HepG2 (cell line): Measurements from ENCODE around the gene EPDR1. TPM values are rescaled to one million over a fixed set of nuclear protein-coding genes. Genes with fewer than 3 reads are reported as not detected.
A peak's percentile ranks its signal among the peaks of the same experiment; 100 is the strongest.

ENCODE experiments used
- ARNT2 ChIP-seq: sonication (generic); formaldehyde crosslinking; IDR thresholded peaks from 2 replicates; pipeline ENCODE4 v1.8.0; 2022; ENCODE audit warnings: mild to moderate bottlenecking, low read depth, missing genetic modification reagents, moderate library complexity
- BRCA1 ChIP-seq: sonication (generic); formaldehyde crosslinking; IDR thresholded peaks from 2 replicates; pipeline ENCODE4 v1.4.0; 2020; ENCODE audit warnings: missing genetic modification reagents
- CC2D1A ChIP-seq: sonication (generic); formaldehyde crosslinking; IDR thresholded peaks from 2 replicates; pipeline ENCODE4 v1.8.1; 2023; ENCODE audit warnings: mild to moderate bottlenecking, missing genetic modification reagents
- CERS6 ChIP-seq: sonication (generic); formaldehyde crosslinking; IDR thresholded peaks from 2 replicates; pipeline ENCODE4 v1.5.0; 2020; ENCODE audit warnings: missing genetic modification reagents
- GPN1 ChIP-seq: sonication (generic); formaldehyde crosslinking; IDR thresholded peaks from 2 replicates; pipeline ENCODE4 v1.5.1; 2020; ENCODE audit warnings: missing genetic modification reagents, borderline replicate concordance
- HOXA9 ChIP-seq: sonication (generic); formaldehyde crosslinking; IDR thresholded peaks from 2 replicates; pipeline ENCODE4 v1.8.1; 2022; ENCODE audit warnings: missing genetic modification reagents, mild to moderate bottlenecking, moderate library complexity, borderline replicate concordance
- MEIS2 ChIP-seq: sonication (generic); formaldehyde crosslinking; IDR thresholded peaks from 2 replicates; pipeline ENCODE4 v1.9.0; 2021; ENCODE audit warnings: mild to moderate bottlenecking, missing genetic modification reagents
- NCOA5 ChIP-seq: sonication (generic); formaldehyde crosslinking; IDR thresholded peaks from 2 replicates; pipeline ENCODE4 v1.4.0; 2020; ENCODE audit warnings: missing genetic modification reagents
- NFATC3 ChIP-seq: sonication (generic); formaldehyde crosslinking; IDR thresholded peaks from 2 replicates; pipeline ENCODE4 v1.5.1; 2020; ENCODE audit warnings: mild to moderate bottlenecking, missing genetic modification reagents
- NFYB ChIP-seq: sonication (generic); formaldehyde crosslinking; IDR thresholded peaks from 2 replicates; pipeline ENCODE4 v1.4.0; 2020; ENCODE audit warnings: missing genetic modification reagents
- RBM39 ChIP-seq: fragments of 200-400 bp; formaldehyde crosslinking; IDR thresholded peaks from one replicate; pipeline ENCODE4 v1.6.1; 2018; ENCODE audit warnings: antibody characterized with exemption, mild to moderate bottlenecking, low read depth, low read length; ENCODE audit not compliant: poor library complexity, severe bottlenecking
- REPIN1 ChIP-seq: sonication (generic); formaldehyde crosslinking; IDR thresholded peaks from 2 replicates; pipeline ENCODE4 v1.8.0; 2022; ENCODE audit warnings: missing genetic modification reagents, low read depth, mild to moderate bottlenecking, borderline replicate concordance
- SIX4 ChIP-seq: sonication (generic); formaldehyde crosslinking; IDR thresholded peaks from 2 replicates; pipeline ENCODE4 v1.4.0; 2020; ENCODE audit warnings: missing genetic modification reagents
- YEATS2 ChIP-seq: sonication (generic); formaldehyde crosslinking; IDR thresholded peaks from 2 replicates; pipeline ENCODE4 v1.4.0; 2020; ENCODE audit warnings: missing genetic modification reagents, borderline replicate concordance
- ZEB1 ChIP-seq: IDR thresholded peaks from 2 replicates; pipeline ENCODE4 v1.6.1; 2012; ENCODE audit warnings: mild to moderate bottlenecking, low read depth, inconsistent platforms; ENCODE audit not compliant: insufficient replicate concordance
- ZHX1 ChIP-seq: sonication (generic); formaldehyde crosslinking; IDR thresholded peaks from 2 replicates; pipeline ENCODE4 v1.8.1; 2022; ENCODE audit warnings: low read depth, mild to moderate bottlenecking, missing genetic modification reagents
- ZNF12 ChIP-seq: sonication (generic); formaldehyde crosslinking; IDR thresholded peaks from 2 replicates; pipeline ENCODE4 v1.5.0; 2020; ENCODE audit warnings: missing genetic modification reagents
- ZNF224 ChIP-seq: sonication (generic); formaldehyde crosslinking; IDR thresholded peaks from 2 replicates; pipeline ENCODE4 v1.5.0; 2020; ENCODE audit warnings: mild to moderate bottlenecking, missing genetic modification reagents
- ZNF557 ChIP-seq: sonication (generic); formaldehyde crosslinking; IDR thresholded peaks from 2 replicates; pipeline ENCODE4 v1.4.0; 2020; ENCODE audit warnings: missing genetic modification reagents
- ZNF563 ChIP-seq: sonication (generic); formaldehyde crosslinking; IDR thresholded peaks from 2 replicates; pipeline ENCODE4 v1.8.0; 2022; ENCODE audit warnings: mild to moderate bottlenecking, moderate library complexity, missing genetic modification reagents
- ZNF766 ChIP-seq: sonication (generic); formaldehyde crosslinking; IDR thresholded peaks from 2 replicates; pipeline ENCODE4 v1.5.0; 2020; ENCODE audit warnings: missing genetic modification reagents, borderline replicate concordance
- ZNF780A ChIP-seq: sonication (generic); formaldehyde crosslinking; IDR thresholded peaks from 2 replicates; pipeline ENCODE4 v1.8.0; 2022; ENCODE audit warnings: mild to moderate bottlenecking, missing genetic modification reagents, moderate library complexity
- polyA plus RNA-seq, 8 experiments: library from polyadenylated mRNA; depleted of rRNA in 3 of 8; stranded (reverse) in 7 of 8; unstranded in 1 of 8; fragments of >200 nt; fragmentation: Illumina TruSeq in 4 of 8; extraction: Trizol in 4 of 8; gene quantifications; 2 replicates each; pipeline versions ENCODE4 v1.2.1 to v1.2.3, GENCODE V29; 2011 to 2016; ENCODE audit warnings: low read depth in 4 of 8, missing spikeins in 1 of 8, mixed read lengths in 1 of 8; ENCODE audit not compliant: insufficient read depth in 1 of 8
- total RNA-seq, 5 experiments: library from RNA; depleted of rRNA; stranded (reverse); fragments of >200 nt; fragmentation: Illumina TruSeq; extraction: Trizol; gene quantifications; 2 replicates each; pipeline ENCODE4 v1.2.3, GENCODE V29; 2016; ENCODE audit warnings: low read depth in 1 of 5
- TF ChIP-seq, protein P1 (sequence below): sonication (generic); formaldehyde crosslinking; IDR thresholded peaks from 2 replicates; pipeline ENCODE4 v1.8.0; 2022; ENCODE audit warnings: mild to moderate bottlenecking, missing genetic modification reagents
- TF ChIP-seq, protein P2 (sequence below): sonication (generic); formaldehyde crosslinking; IDR thresholded peaks from 2 replicates; pipeline ENCODE4 v1.5.0; 2020; ENCODE audit warnings: missing genetic modification reagents, mild to moderate bottlenecking, borderline replicate concordance

EPDR1 gene
- total and polyA plus RNA-seq, 2 of the 13 experiments (the other 11 are each of a cell fraction or from before 2014, with no cell fraction given), result 38.3 to 50.2 TPM

DNA sequence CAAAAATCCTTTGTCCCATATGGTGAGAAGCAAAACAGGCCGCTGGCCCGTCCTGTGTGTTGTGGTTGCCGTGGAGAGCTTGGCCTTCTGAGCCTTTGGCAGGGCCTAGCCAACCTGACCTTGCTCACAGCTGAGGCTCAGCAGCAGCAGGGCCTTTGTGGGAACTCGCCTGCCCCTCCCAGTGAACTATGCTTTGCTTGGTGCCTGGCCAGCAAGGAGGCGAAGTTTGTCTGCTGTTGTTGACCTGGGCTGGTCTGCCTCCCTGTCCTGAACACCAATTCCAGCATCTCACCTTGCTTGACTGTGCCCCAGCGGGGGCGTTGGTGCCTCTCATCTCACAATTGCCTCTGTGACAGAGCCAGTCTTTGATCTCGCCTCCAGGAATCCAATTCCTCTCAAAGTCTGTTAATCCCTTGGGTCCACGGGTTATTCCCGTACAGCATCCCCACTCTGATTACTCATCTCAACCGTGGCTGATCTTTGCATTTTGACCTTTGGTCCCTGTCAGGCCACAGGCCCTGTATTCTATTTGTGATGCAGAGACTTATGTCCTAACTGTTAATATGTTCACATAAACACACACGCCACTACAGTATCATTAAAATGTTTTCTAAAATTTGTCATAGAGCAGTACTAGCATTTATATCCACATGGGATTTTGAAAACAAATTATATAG is 22.6 kb downstream of the EPDR1 start (continued):
- TF ChIP-seq ZNF563 (CRISPR knock-in tag) (peak; percentile 63; the same call in 1 of the 2 replicates), RBM39 (peak; percentile 50), NFYB (CRISPR knock-in tag) (0 out of 2 replicates have a peak, but pooled peaks have one; percentile 16), ZEB1 (peak; percentile 92), NCOA5 (CRISPR knock-in tag) (no peak), YEATS2 (CRISPR knock-in tag) (peak; percentile 73; the same call in 1 of the 2 replicates), ZNF224 (no peak), GPN1 (CRISPR knock-in tag) (no peak), ZNF766 (CRISPR knock-in tag) (no peak), SIX4 (CRISPR knock-in tag) (peak; percentile 96), NFATC3 (CRISPR knock-in tag) (0 out of 2 replicates have a peak, but pooled peaks have one; percentile 37), ARNT2 (CRISPR knock-in tag) (peak; percentile 26; the same call in 1 of the 2 replicates), ZNF557 (CRISPR knock-in tag) (no peak), REPIN1 (CRISPR knock-in tag) (peak; percentile 97), ZHX1 (CRISPR knock-in tag) (peak; percentile 61), HOXA9 (CRISPR knock-in tag) (peak; percentile 61; the same call in 1 of the 2 replicates), CC2D1A (CRISPR knock-in tag) (no peak), ZNF12 (CRISPR knock-in tag) (peak; percentile 79), ZNF780A (peak; percentile 63; the same call in 1 of the 2 replicates), MEIS2 (CRISPR knock-in tag) (peak; percentile 96), CERS6 (CRISPR knock-in tag) (no peak), BRCA1 (CRISPR knock-in tag) (no peak)
- TF ChIP-seq, protein P1, sequence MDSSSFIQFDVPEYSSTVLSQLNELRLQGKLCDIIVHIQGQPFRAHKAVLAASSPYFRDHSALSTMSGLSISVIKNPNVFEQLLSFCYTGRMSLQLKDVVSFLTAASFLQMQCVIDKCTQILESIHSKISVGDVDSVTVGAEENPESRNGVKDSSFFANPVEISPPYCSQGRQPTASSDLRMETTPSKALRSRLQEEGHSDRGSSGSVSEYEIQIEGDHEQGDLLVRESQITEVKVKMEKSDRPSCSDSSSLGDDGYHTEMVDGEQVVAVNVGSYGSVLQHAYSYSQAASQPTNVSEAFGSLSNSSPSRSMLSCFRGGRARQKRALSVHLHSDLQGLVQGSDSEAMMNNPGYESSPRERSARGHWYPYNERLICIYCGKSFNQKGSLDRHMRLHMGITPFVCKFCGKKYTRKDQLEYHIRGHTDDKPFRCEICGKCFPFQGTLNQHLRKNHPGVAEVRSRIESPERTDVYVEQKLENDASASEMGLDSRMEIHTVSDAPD, result peak; percentile 98
- TF ChIP-seq, protein P2, sequence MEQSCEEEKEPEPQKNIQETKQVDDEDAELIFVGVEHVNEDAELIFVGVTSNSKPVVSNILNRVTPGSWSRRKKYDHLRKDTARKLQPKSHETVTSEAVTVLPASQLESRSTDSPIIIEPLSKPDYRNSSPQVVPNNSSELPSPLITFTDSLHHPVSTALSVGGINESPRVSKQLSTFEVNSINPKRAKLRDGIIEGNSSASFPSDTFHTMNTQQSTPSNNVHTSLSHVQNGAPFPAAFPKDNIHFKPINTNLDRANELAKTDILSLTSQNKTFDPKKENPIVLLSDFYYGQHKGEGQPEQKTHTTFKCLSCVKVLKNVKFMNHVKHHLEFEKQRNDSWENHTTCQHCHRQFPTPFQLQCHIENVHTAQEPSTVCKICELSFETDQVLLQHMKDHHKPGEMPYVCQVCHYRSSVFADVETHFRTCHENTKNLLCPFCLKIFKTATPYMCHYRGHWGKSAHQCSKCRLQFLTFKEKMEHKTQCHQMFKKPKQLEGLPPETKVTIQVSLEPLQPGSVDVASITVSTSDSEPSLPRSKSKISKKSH (CRISPR knock-in tag), result no peak
